ENCODE measurements around the gene KRT222. TPM values are rescaled to one million over a fixed set of nuclear protein-coding genes. Genes with fewer than 3 reads are reported as not detected.

Gene KRT222
- 1 to 10 TPM in 3 of 4 donors, under 1 TPM in 1; 0.50 to 5.7 (median 2.3) TPM for total RNA-seq

GRCh38 chr17:40664582-40665333 is at the start of gene KRT222:
TSS of gene KRT222 (minus strand) at chr17:40665177. CDS start at chr17:40665099, 78 bp downstream.
- Histone ChIP-seq H3K9me3 (no peaks in the 10 kb centered on the region), H3K27ac (no peak within 1 kb of the TSS), H3K27me3 (no peaks in the 10 kb centered on the region), H3K36me3 (no peaks in the 10 kb centered on the region), H3K4me3 (replicated peaks in 1 of 3) (no peak within 1 kb of the TSS), H3K4me1 (no peaks in the 10 kb centered on the region)
- 7 to 11% methylated on average over 12 of the region's 12 CpGs for WGBS, 2 donors
- DNase-seq = no peak
- intact Hi-C loops (cut with DNase I) = no loop called here
- TF ChIP-seq POLR2A (IDR thresholded peaks at IDR 0.05) = no peak
- TF ChIP-seq CTCF (IDR thresholded peaks at IDR 0.05) = no peak

- Histone ChIP-seq H3K27ac (no peak overlapping the region), H3K9me3 (no peaks in the 10 kb centered on the region), H3K36me3 (no peaks in the 10 kb centered on the region), H3K27me3 (no peaks in the 10 kb centered on the region), H3K4me1 (peaks cover 0 to 2% of the 10 kb centered on the region in 2 donors), H3K4me3 (replicated peaks in 1 of 3) (no peak overlapping the region)
- no peak for TF ChIP-seq CTCF (IDR thresholded peaks at IDR 0.05)
- no peak for TF ChIP-seq POLR2A (IDR thresholded peaks at IDR 0.05)
- 75% methylated on average over 6 of the region's 6 CpGs for WGBS, 2 donors
- DNase-seq = peak in 1 of 2 donors; percentile 9
- intact Hi-C loops (cut with DNase I) = no loop called here
Measured at GRCh38 chr17:40714473-40714872, 49.5 kb upstream of the KRT222 start.

- Histone ChIP-seq H3K27me3 (no peaks in the 10 kb centered on the region), H3K4me1 (peaks cover 0 to 10% of the 10 kb centered on the region in 2 donors), H3K9me3 (no peaks in the 10 kb centered on the region), H3K4me3 (replicated peaks in 1 of 3) (no peak overlapping the region), H3K36me3 (no peaks in the 10 kb centered on the region), H3K27ac (peak overlapping the region in 2 of 3 donors; percentile 2 to 32)
- peak; percentile 21 to 29 for DNase-seq
- 44 to 48% methylated on average over 7 of the region's 7 CpGs for WGBS, 2 donors
- intact Hi-C loops (cut with DNase I) = no loop called here
- TF ChIP-seq POLR2A (IDR thresholded peaks at IDR 0.05) (no peak), CTCF (IDR thresholded peaks at IDR 0.05) (no peak)
Measured at GRCh38 chr17:40707745-40708144, 42.8 kb upstream of the KRT222 start.

- H3K36me3 ChIP-seq = no peaks in the 10 kb centered on the region
- no peak overlapping the region for H3K27ac ChIP-seq
- no peaks in the 10 kb centered on the region for H3K27me3 ChIP-seq
- intact Hi-C loops (cut with DNase I) = no loop called here
- peaks cover 0 to 10% of the 10 kb centered on the region in 2 donors for H3K4me1 ChIP-seq
- no peak for DNase-seq
- no peak for TF ChIP-seq CTCF (IDR thresholded peaks at IDR 0.05)
- TF ChIP-seq POLR2A (IDR thresholded peaks at IDR 0.05) = no peak
- 69 to 75% methylated on average over 4 of the region's 4 CpGs for WGBS, 2 donors
- H3K4me3 ChIP-seq (replicated peaks in 1 of 3) = no peak overlapping the region
- H3K9me3 ChIP-seq = no peaks in the 10 kb centered on the region
Measured at GRCh38 chr17:40705584-40705983, 40.6 kb upstream of the KRT222 start.

GRCh38 chr17:40703652-40704051 is 38.7 kb upstream of the KRT222 start, which contains the start of gene KRT24:
TSS of gene KRT24 (minus strand) at chr17:40703752. CDS start at chr17:40703693, 59 bp downstream.
- Histone ChIP-seq H3K27me3 (no peaks in the 10 kb centered on the region), H3K36me3 (no peaks in the 10 kb centered on the region), H3K27ac (no peak within 1 kb of the TSS), H3K4me3 (replicated peaks in 1 of 3) (no peak within 1 kb of the TSS), H3K4me1 (peaks cover 0 to 7% of the 10 kb centered on the region in 2 donors), H3K9me3 (no peaks in the 10 kb centered on the region)
- DNase-seq = no peak
- intact Hi-C loops (cut with DNase I) = no loop called here
- 78 to 85% methylated on average over 7 of the region's 7 CpGs for WGBS, 2 donors
- TF ChIP-seq POLR2A (IDR thresholded peaks at IDR 0.05) (no peak), CTCF (IDR thresholded peaks at IDR 0.05) (no peak)
